HEK293T (cell line): ENCODE data around the gene JAK3.
A peak's percentile ranks its signal among the peaks of the same experiment; 100 is the strongest.
"Not testable (repeated sequence)": the region's sequence is repeated elsewhere in the genome, so short reads cannot be mapped to it uniquely, and the experiment has no call there.

Experiments used
- CTCF ChIA-PET: fragments of 350-600 bp; formaldehyde crosslinking; extraction: SDS; loops from one replicate; lab custom pipeline; 2021; ENCODE audit warnings: antibody characterized with exemption, inconsistent platforms; lab: Yijun Ruan, JAX
- POLR2A ChIA-PET: fragments of 350-600 bp; formaldehyde crosslinking; extraction: SDS; loops from one replicate; lab custom pipeline; 2020; ENCODE audit warnings: antibody characterized with exemption, inconsistent platforms; lab: Yijun Ruan, JAX
- DNase-seq: peaks from one replicate; pipeline ENCODE4 v3.0.0; 2012; ENCODE audit warnings: mixed read lengths; ENCODE audit errors: extremely low spot score
- ARNT ChIP-seq: fragments of 450-650 bp; IDR thresholded peaks from 2 replicates; pipeline ENCODE4 v1.6.1; 2017; ENCODE audit warnings: mild to moderate bottlenecking
- BHLHE40 ChIP-seq: fragments of 450-650 bp; IDR thresholded peaks from 2 replicates; pipeline ENCODE4 v1.6.1; 2016; ENCODE audit warnings: mild to moderate bottlenecking, moderate library complexity, borderline replicate concordance
- CTBP1 ChIP-seq: fragments of 450-650 bp; IDR thresholded peaks from 2 replicates; pipeline ENCODE4 v1.6.1; 2016; ENCODE audit warnings: borderline replicate concordance
- ELF4 ChIP-seq: fragments of 450-650 bp; IDR thresholded peaks from 2 replicates; pipeline ENCODE4 v1.6.1; 2017; ENCODE audit warnings: antibody characterized with exemption
- FOXA1 ChIP-seq: fragments of 450-650 bp; IDR thresholded peaks from 2 replicates; pipeline ENCODE4 v1.6.1; 2016; ENCODE audit warnings: mild to moderate bottlenecking
- FOXK2 ChIP-seq: fragments of 450-650 bp; IDR thresholded peaks from 2 replicates; pipeline ENCODE4 v1.6.1; 2016; ENCODE audit warnings: mild to moderate bottlenecking
- FOXM1 ChIP-seq: fragments of 450-650 bp; IDR thresholded peaks from 2 replicates; pipeline ENCODE4 v1.6.1; 2017; ENCODE audit warnings: mild to moderate bottlenecking, borderline replicate concordance
- HDGF ChIP-seq: fragments of 450-650 bp; IDR thresholded peaks from 2 replicates; pipeline ENCODE4 v1.6.1; 2017; ENCODE audit warnings: antibody characterized with exemption, borderline replicate concordance
- L3MBTL2 ChIP-seq: fragments of 450-650 bp; conservative IDR thresholded peaks from 2 replicates; pipeline ENCODE4 v1.6.1; 2016; ENCODE audit warnings: mild to moderate bottlenecking
- LEF1 ChIP-seq: fragments of 450-650 bp; IDR thresholded peaks from 2 replicates; pipeline ENCODE4 v1.6.1; 2017; ENCODE audit warnings: mild to moderate bottlenecking, borderline replicate concordance
- NFRKB ChIP-seq: fragments of 450-650 bp; IDR thresholded peaks from 2 replicates; pipeline ENCODE4 v1.6.1; 2016; ENCODE audit warnings: mild to moderate bottlenecking, moderate library complexity
- PKNOX1 ChIP-seq: fragments of 450-650 bp; IDR thresholded peaks from 2 replicates; pipeline ENCODE4 v1.6.1; 2016
- SP1 ChIP-seq: fragments of 450-650 bp; IDR thresholded peaks from 2 replicates; pipeline ENCODE4 v1.6.1; 2017
- SUZ12 ChIP-seq: fragments of 450-650 bp; IDR thresholded peaks from 2 replicates; pipeline ENCODE4 v1.6.1; 2016; ENCODE audit warnings: mild to moderate bottlenecking
- TARDBP ChIP-seq: fragments of 450-650 bp; IDR thresholded peaks from 2 replicates; pipeline ENCODE4 v1.6.1; 2016
- ZNF384 ChIP-seq: fragments of 450-650 bp; IDR thresholded peaks from 2 replicates; pipeline ENCODE4 v1.6.1; 2016

JAK3 gene

GRCh38 chr19:17778251-17778967, 69.4 kb downstream of the JAK3 start:
- ChIA-PET CTCF (no interaction called here), POLR2A (no interaction called here)
- peak; percentile 85 for DNase-seq
- no peak for TF ChIP-seq PKNOX1
- TF ChIP-seq L3MBTL2 = peak; percentile 52; the same call in 1 of the 2 replicates

- CTCF ChIA-PET, DNase-seq, POLR2A ChIA-PET: not testable (repeated sequence)
Measured at GRCh38 chr19:17777840-17778239, 69.9 kb downstream of the JAK3 start.

GRCh38 chr19:17775991-17776803, 71.6 kb downstream of the JAK3 start:
- CTCF ChIA-PET = interaction anchor here (2.4 kb wide), 1 partner anchor 10 kb away, joined by 21 read pairs; no protein-coding TSS in a partner anchor
- POLR2A ChIA-PET = interaction anchor here (1.2 kb wide), 1 partner anchor 83 kb away, joined by 4 read pairs; the partner anchor contains the start of gene RPL18A
- no peak for TF ChIP-seq TARDBP
- no peak for TF ChIP-seq ELF4
- TF ChIP-seq SP1 = no peak
- no peak for TF ChIP-seq FOXA1
- no peak for TF ChIP-seq CTBP1
- TF ChIP-seq LEF1 = no peak
- TF ChIP-seq HDGF = no peak
- no peak for TF ChIP-seq FOXM1
- TF ChIP-seq ZNF384 = no peak
- no peak for DNase-seq

GRCh38 chr19:17775245-17775927, 72.4 kb downstream of the JAK3 start:
- POLR2A ChIA-PET = interaction anchor here (1.1 to 1.2 kb wide), 2 partner anchors 55 to 84 kb away, joined by 4 read pairs; partner anchors contain the start of gene RPL18A
- TF ChIP-seq CTBP1 (no peak), FOXM1 (no peak), FOXA1 (no peak), TARDBP (no peak), HDGF (no peak), L3MBTL2 (no peak), SUZ12 (no peak), NFRKB (no peak), ARNT (no peak), FOXK2 (no peak), BHLHE40 (no peak), SP1 (no peak), ELF4 (no peak), ZNF384 (no peak), LEF1 (no peak)
- CTCF ChIA-PET = interaction anchor here (0.5 to 2.4 kb wide), 13 partner anchors 8 to 750 kb away, joined by 3 to 21 read pairs (median 3); no protein-coding TSS in a partner anchor
- peak; percentile 45 for DNase-seq
